ENCODE data around the gene ATP11B.
"Not testable (repeated sequence)": the region's sequence is repeated elsewhere in the genome, so short reads cannot be mapped to it uniquely, and the experiment has no call there.

- TF ChIP-seq, protein P1, sequence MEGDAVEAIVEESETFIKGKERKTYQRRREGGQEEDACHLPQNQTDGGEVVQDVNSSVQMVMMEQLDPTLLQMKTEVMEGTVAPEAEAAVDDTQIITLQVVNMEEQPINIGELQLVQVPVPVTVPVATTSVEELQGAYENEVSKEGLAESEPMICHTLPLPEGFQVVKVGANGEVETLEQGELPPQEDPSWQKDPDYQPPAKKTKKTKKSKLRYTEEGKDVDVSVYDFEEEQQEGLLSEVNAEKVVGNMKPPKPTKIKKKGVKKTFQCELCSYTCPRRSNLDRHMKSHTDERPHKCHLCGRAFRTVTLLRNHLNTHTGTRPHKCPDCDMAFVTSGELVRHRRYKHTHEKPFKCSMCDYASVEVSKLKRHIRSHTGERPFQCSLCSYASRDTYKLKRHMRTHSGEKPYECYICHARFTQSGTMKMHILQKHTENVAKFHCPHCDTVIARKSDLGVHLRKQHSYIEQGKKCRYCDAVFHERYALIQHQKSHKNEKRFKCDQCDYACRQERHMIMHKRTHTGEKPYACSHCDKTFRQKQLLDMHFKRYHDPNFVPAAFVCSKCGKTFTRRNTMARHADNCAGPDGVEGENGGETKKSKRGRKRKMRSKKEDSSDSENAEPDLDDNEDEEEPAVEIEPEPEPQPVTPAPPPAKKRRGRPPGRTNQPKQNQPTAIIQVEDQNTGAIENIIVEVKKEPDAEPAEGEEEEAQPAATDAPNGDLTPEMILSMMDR (IDR thresholded peaks at IDR 0.05) = not testable (repeated sequence)
- not testable (repeated sequence) for TF ChIP-seq EP300 (IDR thresholded peaks at IDR 0.05)
Observed at GRCh38 chr3:182870917-182871316, 77.6 kb downstream of the ATP11B start.
